ENCODE data around the gene ASB15.

Gene ASB15

GRCh38 chr7:123687161-123687560, 85.5 kb downstream of the ASB15 start:
- no peak for DNase-seq (ENCODE audit: low read depth, low spot score)
- Histone ChIP-seq H3K27me3 (ENCODE audit: insufficient read depth, insufficient read length) (no peaks in the 10 kb centered on the region), H3K9ac (ENCODE audit: insufficient read length, low read depth) (no peak overlapping the region), H3K4me3 (ENCODE audit: insufficient read length, low read depth) (no peak overlapping the region), H3K9me3 (ENCODE audit: insufficient read depth, low read length) (no peaks in the 10 kb centered on the region), H3K4me1 (ENCODE audit: insufficient read depth, insufficient read length) (no peaks in the 10 kb centered on the region), H3K36me3 (ENCODE audit: insufficient read depth, insufficient read length, low read length) (peaks cover 31% of the 10 kb centered on the region)
- TF ChIP-seq YY1 (IDR thresholded peaks at IDR 0.05; ENCODE audit: insufficient read depth, insufficient read length), result no peak
- no peak for TF ChIP-seq ZNF274 (IDR thresholded peaks at IDR 0.05; ENCODE audit: low read depth, low read length)
- no peak for TF ChIP-seq SUZ12 (IDR thresholded peaks at IDR 0.05; ENCODE audit: extremely low read depth, insufficient read depth, insufficient read length)

GRCh38 chr7:123687727-123688126, 86.1 kb downstream of the ASB15 start:
- Histone ChIP-seq H3K27me3 (ENCODE audit: insufficient read depth, insufficient read length) (no peaks in the 10 kb centered on the region), H3K4me3 (ENCODE audit: insufficient read length, low read depth) (no peak overlapping the region), H3K9ac (ENCODE audit: insufficient read length, low read depth) (no peak overlapping the region), H3K4me1 (ENCODE audit: insufficient read depth, insufficient read length) (no peaks in the 10 kb centered on the region), H3K9me3 (ENCODE audit: insufficient read depth, low read length) (no peaks in the 10 kb centered on the region), H3K36me3 (ENCODE audit: insufficient read depth, insufficient read length, low read length) (peaks cover 35% of the 10 kb centered on the region)
- no peak for DNase-seq (ENCODE audit: low read depth, low spot score)
- TF ChIP-seq YY1 (IDR thresholded peaks at IDR 0.05; ENCODE audit: insufficient read depth, insufficient read length), result no peak
- no peak for TF ChIP-seq ZNF274 (IDR thresholded peaks at IDR 0.05; ENCODE audit: low read depth, low read length)
- TF ChIP-seq SUZ12 (IDR thresholded peaks at IDR 0.05; ENCODE audit: extremely low read depth, insufficient read depth, insufficient read length), result no peak

Measured in NT2/D1 (cell line).